Liver (tissue), 9 donors: ENCODE results near the gene UBR4. TPM values are rescaled to one million over a fixed set of nuclear protein-coding genes. Genes with fewer than 3 reads are reported as not detected.

Experiments
- DNase-seq: peaks from one replicate; pipeline ENCODE4 v3.0.0-alpha.2; 2017; ENCODE audit warnings: low spot score
- H3K27ac ChIP-seq, 2 donors: one replicate each; pipeline ENCODE4 v1.7.0; 2013; ENCODE audit warnings: inconsistent platforms in 2 of 2, low read length in 2 of 2, control low read depth in 1 of 2, low read depth in 1 of 2, mild to moderate bottlenecking in 1 of 2
- H3K27me3 ChIP-seq, 4 donors: one replicate each; pipeline versions ENCODE4 v1.6.1 to v1.7.0; 2013; ENCODE audit warnings: low read length in 3 of 4, inconsistent platforms in 1 of 4, mild to moderate bottlenecking in 1 of 4, moderate library complexity in 1 of 4; ENCODE audit not compliant: control insufficient read depth in 4 of 4, insufficient read depth in 4 of 4
- H3K36me3 ChIP-seq, 4 donors: one replicate each; pipeline versions ENCODE4 v1.6.1 to v1.7.0; 2013; ENCODE audit warnings: low read length in 3 of 4, mild to moderate bottlenecking in 3 of 4, low read depth in 1 of 4, moderate library complexity in 1 of 4; ENCODE audit not compliant: control insufficient read depth in 4 of 4, insufficient read depth in 3 of 4
- H3K4me1 ChIP-seq, 4 donors: one replicate each; pipeline versions ENCODE4 v1.6.1 to v1.7.0; 2013; ENCODE audit warnings: low read length in 3 of 4, mild to moderate bottlenecking in 3 of 4, moderate library complexity in 1 of 4; ENCODE audit not compliant: control insufficient read depth in 4 of 4, insufficient read depth in 4 of 4
- H3K4me3 ChIP-seq, 3 donors: one replicate each; pipeline versions ENCODE4 v1.6.1 to v1.7.0; 2013; ENCODE audit warnings: low read length in 3 of 3, control low read depth in 1 of 3, low read depth in 1 of 3, mild to moderate bottlenecking in 1 of 3
- H3K9ac ChIP-seq, 2 donors: one replicate each; pipeline ENCODE4 v1.7.0; 2013; ENCODE audit warnings: low read length in 2 of 2, mild to moderate bottlenecking in 2 of 2, moderate library complexity in 2 of 2, control low read depth in 1 of 2, low read depth in 1 of 2
- H3K9me3 ChIP-seq, 4 donors: one replicate each; pipeline versions ENCODE4 v1.6.1 to v1.7.0; 2013; ENCODE audit warnings: low read length in 3 of 4; ENCODE audit not compliant: control insufficient read depth in 4 of 4
- EGR1 ChIP-seq, 2 donors: IDR thresholded peaks; 2 replicates each; pipeline ENCODE4 v1.6.1; 2016 to 2018; ENCODE audit warnings: antibody characterized with exemption in 2 of 2, low read depth in 2 of 2
- FOXA1 ChIP-seq: IDR thresholded peaks from 2 replicates; pipeline ENCODE4 v1.6.1; 2016; ENCODE audit warnings: antibody characterized with exemption
- FOXA2 ChIP-seq: IDR thresholded peaks from 2 replicates; pipeline ENCODE4 v1.6.1; 2016; ENCODE audit warnings: antibody characterized with exemption
- GABPA ChIP-seq, 2 donors: IDR thresholded peaks in 1 of 2; conservative IDR thresholded peaks in 1 of 2; 2 replicates each; pipeline ENCODE4 v1.6.1; 2016; ENCODE audit warnings: antibody characterized with exemption in 2 of 2, mild to moderate bottlenecking in 1 of 2, moderate library complexity in 1 of 2
- HNF4A ChIP-seq, 2 donors: conservative IDR thresholded peaks; 2 replicates each; pipeline ENCODE4 v1.6.1; 2016; ENCODE audit warnings: antibody characterized with exemption in 2 of 2, mild to moderate bottlenecking in 2 of 2
- HNF4G ChIP-seq: IDR thresholded peaks from 2 replicates; pipeline ENCODE4 v1.6.1; 2016; ENCODE audit warnings: antibody characterized with exemption
- JUND ChIP-seq, 2 donors: IDR thresholded peaks; 2 replicates each; pipeline ENCODE4 v1.6.1; 2016; ENCODE audit warnings: antibody characterized with exemption in 2 of 2
- NR2F2 ChIP-seq: IDR thresholded peaks from 2 replicates; pipeline ENCODE4 v1.6.1; 2016; ENCODE audit warnings: antibody characterized with exemption
- RAD21 ChIP-seq, 2 donors: IDR thresholded peaks; 2 replicates each; pipeline ENCODE4 v1.6.1; 2016; ENCODE audit warnings: antibody characterized with exemption in 2 of 2, mild to moderate bottlenecking in 2 of 2
- RXRA ChIP-seq, 2 donors: IDR thresholded peaks; 2 replicates each; pipeline ENCODE4 v1.6.1; 2017 to 2018; ENCODE audit warnings: antibody characterized with exemption in 2 of 2, mild to moderate bottlenecking in 1 of 2
- SP1 ChIP-seq: IDR thresholded peaks from 2 replicates; pipeline ENCODE4 v1.6.1; 2018; ENCODE audit warnings: antibody characterized with exemption, mild to moderate bottlenecking
- TAF1 ChIP-seq: conservative IDR thresholded peaks from 2 replicates; pipeline ENCODE4 v1.6.1; 2016; ENCODE audit warnings: antibody characterized with exemption, mild to moderate bottlenecking
- WGBS: extraction: QIAGEN DNeasy Blood & Tissue Kit; methylation state at CpG from one replicate; pipeline ENCODE4 v1.1.7; 2013; 5-methylcytosine and 5-hydroxymethylcytosine counted together
- polyA plus RNA-seq, 2 donors: library from polyadenylated mRNA; stranded (reverse) in 1 of 2; unstranded in 1 of 2; fragments of 200-250 nt in 1 of 2; fragments of >200 nt in 1 of 2; fragmentation: Nextera tagmentation in 1 of 2; extraction: Ambion mirVana in 1 of 2; gene quantifications; one replicate each; pipeline versions ENCODE4 v1.2.1 to v1.2.3, GENCODE V29; 2013 to 2015
- total RNA-seq, 2 donors: library from RNA; depleted of rRNA; stranded (reverse); fragments of >200 nt; gene quantifications; one replicate each; pipeline ENCODE4 v1.2.3, GENCODE V29; 2014
- TF ChIP-seq, protein P1 (sequence below): IDR thresholded peaks from 2 replicates; pipeline ENCODE4 v1.6.1; 2016; ENCODE audit warnings: antibody characterized with exemption
- TF ChIP-seq, protein P2 (sequence below): fragments of 150-350 bp; IDR thresholded peaks from 2 replicates; pipeline ENCODE4 v1.5.1; 2017; ENCODE audit warnings: improper control_type of control experiment, low read depth, low read length; ENCODE audit not compliant: missing input control
- TF ChIP-seq, protein P3 (sequence below): IDR thresholded peaks from 2 replicates; pipeline ENCODE4 v1.6.1; 2016; ENCODE audit warnings: antibody characterized with exemption, mild to moderate bottlenecking
- TF ChIP-seq, protein P4 (sequence below): IDR thresholded peaks from 2 replicates; pipeline ENCODE4 v1.6.1; 2016; ENCODE audit warnings: antibody characterized with exemption
- TF ChIP-seq, protein P5 (sequence below): IDR thresholded peaks from 2 replicates; pipeline ENCODE4 v1.6.1; 2016; ENCODE audit warnings: antibody characterized with exemption
- donor health status: healthy.
- donor health status: healthy.
- donor health status: healthy.
- donor health status: healthy.
- donor health status: healthy.

Gene UBR4
- total and polyA plus RNA-seq, 4 donors: 45.4 to 156 (median 86.9) TPM

DNA sequence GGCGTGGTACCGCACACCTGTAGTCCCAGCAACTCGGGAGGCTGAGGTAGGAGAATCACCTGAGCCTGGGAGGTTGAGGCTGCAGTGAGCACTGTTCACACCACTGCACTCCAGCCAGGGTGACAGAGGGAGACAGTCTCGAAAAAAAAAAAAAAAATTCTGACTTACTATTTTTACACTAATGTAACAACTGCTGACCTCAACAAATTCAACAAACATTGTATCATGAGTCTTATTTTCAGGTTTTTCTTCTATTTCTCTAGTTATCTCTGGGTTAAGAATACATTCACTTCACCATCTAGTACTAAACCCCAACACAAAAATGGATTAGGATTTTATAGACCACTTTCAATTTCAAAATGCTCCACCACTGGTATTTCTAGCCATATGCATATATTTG lies 72.9 kb downstream of the UBR4 start:
- Histone ChIP-seq H3K9ac (no peak overlapping the region), H3K9me3 (peaks cover 0 to 5% (median 0%) of the 10 kb centered on the region in 4 donors), H3K36me3 (peaks cover 19 to 81% (median 75%) of the 10 kb centered on the region in 4 donors), H3K27me3 (no peaks in the 10 kb centered on the region), H3K27ac (no peak overlapping the region), H3K4me1 (peaks cover 3 to 26% (median 16%) of the 10 kb centered on the region in 4 donors), H3K4me3 (no peak overlapping the region)
- no peak for DNase-seq
- 94% methylated on average over 4 of the region's 4 CpGs for WGBS
- TF ChIP-seq NR2F2: no peak
- TF ChIP-seq, protein P1, sequence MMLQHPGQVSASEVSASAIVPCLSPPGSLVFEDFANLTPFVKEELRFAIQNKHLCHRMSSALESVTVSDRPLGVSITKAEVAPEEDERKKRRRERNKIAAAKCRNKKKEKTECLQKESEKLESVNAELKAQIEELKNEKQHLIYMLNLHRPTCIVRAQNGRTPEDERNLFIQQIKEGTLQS: no peak
- TF ChIP-seq, protein P2, sequence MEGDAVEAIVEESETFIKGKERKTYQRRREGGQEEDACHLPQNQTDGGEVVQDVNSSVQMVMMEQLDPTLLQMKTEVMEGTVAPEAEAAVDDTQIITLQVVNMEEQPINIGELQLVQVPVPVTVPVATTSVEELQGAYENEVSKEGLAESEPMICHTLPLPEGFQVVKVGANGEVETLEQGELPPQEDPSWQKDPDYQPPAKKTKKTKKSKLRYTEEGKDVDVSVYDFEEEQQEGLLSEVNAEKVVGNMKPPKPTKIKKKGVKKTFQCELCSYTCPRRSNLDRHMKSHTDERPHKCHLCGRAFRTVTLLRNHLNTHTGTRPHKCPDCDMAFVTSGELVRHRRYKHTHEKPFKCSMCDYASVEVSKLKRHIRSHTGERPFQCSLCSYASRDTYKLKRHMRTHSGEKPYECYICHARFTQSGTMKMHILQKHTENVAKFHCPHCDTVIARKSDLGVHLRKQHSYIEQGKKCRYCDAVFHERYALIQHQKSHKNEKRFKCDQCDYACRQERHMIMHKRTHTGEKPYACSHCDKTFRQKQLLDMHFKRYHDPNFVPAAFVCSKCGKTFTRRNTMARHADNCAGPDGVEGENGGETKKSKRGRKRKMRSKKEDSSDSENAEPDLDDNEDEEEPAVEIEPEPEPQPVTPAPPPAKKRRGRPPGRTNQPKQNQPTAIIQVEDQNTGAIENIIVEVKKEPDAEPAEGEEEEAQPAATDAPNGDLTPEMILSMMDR: no peak
- TF ChIP-seq TAF1: no peak
- no peak for TF ChIP-seq HNF4G
- no peak for TF ChIP-seq RXRA (IDR thresholded peaks at IDR 0.05)
- no peak for TF ChIP-seq JUND (IDR thresholded peaks at IDR 0.05)
- no peak for TF ChIP-seq FOXA1
- TF ChIP-seq SP1: no peak
- TF ChIP-seq FOXA2: no peak
- TF ChIP-seq, protein P3, sequence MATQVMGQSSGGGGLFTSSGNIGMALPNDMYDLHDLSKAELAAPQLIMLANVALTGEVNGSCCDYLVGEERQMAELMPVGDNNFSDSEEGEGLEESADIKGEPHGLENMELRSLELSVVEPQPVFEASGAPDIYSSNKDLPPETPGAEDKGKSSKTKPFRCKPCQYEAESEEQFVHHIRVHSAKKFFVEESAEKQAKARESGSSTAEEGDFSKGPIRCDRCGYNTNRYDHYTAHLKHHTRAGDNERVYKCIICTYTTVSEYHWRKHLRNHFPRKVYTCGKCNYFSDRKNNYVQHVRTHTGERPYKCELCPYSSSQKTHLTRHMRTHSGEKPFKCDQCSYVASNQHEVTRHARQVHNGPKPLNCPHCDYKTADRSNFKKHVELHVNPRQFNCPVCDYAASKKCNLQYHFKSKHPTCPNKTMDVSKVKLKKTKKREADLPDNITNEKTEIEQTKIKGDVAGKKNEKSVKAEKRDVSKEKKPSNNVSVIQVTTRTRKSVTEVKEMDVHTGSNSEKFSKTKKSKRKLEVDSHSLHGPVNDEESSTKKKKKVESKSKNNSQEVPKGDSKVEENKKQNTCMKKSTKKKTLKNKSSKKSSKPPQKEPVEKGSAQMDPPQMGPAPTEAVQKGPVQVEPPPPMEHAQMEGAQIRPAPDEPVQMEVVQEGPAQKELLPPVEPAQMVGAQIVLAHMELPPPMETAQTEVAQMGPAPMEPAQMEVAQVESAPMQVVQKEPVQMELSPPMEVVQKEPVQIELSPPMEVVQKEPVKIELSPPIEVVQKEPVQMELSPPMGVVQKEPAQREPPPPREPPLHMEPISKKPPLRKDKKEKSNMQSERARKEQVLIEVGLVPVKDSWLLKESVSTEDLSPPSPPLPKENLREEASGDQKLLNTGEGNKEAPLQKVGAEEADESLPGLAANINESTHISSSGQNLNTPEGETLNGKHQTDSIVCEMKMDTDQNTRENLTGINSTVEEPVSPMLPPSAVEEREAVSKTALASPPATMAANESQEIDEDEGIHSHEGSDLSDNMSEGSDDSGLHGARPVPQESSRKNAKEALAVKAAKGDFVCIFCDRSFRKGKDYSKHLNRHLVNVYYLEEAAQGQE: no peak
- TF ChIP-seq RAD21 (IDR thresholded peaks at IDR 0.05): no peak
- no peak for TF ChIP-seq HNF4A (conservative IDR thresholded peaks at IDR 0.05)
- TF ChIP-seq, protein P4, sequence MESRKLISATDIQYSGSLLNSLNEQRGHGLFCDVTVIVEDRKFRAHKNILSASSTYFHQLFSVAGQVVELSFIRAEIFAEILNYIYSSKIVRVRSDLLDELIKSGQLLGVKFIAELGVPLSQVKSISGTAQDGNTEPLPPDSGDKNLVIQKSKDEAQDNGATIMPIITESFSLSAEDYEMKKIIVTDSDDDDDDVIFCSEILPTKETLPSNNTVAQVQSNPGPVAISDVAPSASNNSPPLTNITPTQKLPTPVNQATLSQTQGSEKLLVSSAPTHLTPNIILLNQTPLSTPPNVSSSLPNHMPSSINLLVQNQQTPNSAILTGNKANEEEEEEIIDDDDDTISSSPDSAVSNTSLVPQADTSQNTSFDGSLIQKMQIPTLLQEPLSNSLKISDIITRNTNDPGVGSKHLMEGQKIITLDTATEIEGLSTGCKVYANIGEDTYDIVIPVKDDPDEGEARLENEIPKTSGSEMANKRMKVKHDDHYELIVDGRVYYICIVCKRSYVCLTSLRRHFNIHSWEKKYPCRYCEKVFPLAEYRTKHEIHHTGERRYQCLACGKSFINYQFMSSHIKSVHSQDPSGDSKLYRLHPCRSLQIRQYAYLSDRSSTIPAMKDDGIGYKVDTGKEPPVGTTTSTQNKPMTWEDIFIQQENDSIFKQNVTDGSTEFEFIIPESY: no peak
- TF ChIP-seq, protein P5, sequence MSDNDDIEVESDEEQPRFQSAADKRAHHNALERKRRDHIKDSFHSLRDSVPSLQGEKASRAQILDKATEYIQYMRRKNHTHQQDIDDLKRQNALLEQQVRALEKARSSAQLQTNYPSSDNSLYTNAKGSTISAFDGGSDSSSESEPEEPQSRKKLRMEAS: no peak
- TF ChIP-seq EGR1 (IDR thresholded peaks at IDR 0.05; ENCODE audit: low read depth in 2 of 2): no peak
- TF ChIP-seq GABPA (IDR thresholded peaks at IDR 0.05 in 1 of 2, conservative IDR thresholded peaks at IDR 0.05 in 1 of 2): no peak
